Measurements from ENCODE around the gene UBE2M.

DNA sequence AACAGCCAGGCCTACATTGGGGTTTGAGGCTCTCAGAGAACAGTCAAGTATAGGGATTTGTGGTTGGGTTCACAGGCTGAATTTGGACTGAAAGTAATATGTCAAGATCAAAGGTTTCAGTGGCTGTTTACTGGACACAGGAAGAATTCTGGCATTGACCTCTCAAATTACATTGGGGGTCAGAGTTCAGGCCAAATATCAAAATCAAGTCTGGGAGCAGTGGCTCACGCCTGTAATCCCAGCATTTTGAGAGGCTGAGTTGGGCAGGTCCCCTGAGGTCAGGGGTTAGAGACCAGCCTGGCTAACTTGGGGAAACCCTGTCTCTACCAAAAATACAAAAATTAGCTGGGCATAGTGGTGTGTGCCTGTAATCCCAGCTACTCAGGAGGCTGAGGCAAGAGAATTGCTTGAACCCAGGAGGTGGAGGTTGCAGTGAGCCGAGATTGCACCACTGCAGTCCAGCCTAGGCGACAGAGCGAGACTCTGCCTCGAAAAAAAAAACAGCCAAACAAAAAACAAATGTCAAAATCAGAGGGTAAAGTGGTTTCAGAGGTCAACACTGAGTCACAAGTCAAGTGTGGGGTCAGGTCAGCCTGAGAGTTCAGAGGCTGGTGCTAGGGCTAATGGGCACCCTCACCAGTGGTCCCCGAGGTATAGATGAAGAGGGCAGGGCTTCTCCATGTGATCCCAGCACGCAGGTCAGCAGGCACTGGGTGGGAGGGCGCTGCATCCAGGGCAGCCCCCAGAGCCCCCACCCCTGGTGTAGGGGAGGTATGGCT is 48.1 kb downstream of the UBE2M start:
- TF ChIP-seq, protein P1, sequence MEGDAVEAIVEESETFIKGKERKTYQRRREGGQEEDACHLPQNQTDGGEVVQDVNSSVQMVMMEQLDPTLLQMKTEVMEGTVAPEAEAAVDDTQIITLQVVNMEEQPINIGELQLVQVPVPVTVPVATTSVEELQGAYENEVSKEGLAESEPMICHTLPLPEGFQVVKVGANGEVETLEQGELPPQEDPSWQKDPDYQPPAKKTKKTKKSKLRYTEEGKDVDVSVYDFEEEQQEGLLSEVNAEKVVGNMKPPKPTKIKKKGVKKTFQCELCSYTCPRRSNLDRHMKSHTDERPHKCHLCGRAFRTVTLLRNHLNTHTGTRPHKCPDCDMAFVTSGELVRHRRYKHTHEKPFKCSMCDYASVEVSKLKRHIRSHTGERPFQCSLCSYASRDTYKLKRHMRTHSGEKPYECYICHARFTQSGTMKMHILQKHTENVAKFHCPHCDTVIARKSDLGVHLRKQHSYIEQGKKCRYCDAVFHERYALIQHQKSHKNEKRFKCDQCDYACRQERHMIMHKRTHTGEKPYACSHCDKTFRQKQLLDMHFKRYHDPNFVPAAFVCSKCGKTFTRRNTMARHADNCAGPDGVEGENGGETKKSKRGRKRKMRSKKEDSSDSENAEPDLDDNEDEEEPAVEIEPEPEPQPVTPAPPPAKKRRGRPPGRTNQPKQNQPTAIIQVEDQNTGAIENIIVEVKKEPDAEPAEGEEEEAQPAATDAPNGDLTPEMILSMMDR (conservative IDR thresholded peaks at IDR 0.05), result no peak
- TF ChIP-seq ZFX (IDR thresholded peaks at IDR 0.05), result no peak

Data from C4-2B (cell line).